Endothelial cell of hepatic sinusoid (primary cell): ENCODE measurements around the gene KDM1B.
"Not testable (repeated sequence)": the region's sequence is repeated elsewhere in the genome, so short reads cannot be mapped to it uniquely, and the experiment has no call there.

Experiments
- in situ Hi-C: cut with HindIII; loops from 2 replicates; pipeline ENCODE4 v1.10.0; 2017; ENCODE audit warnings: low sequenced_read_pairs

The KDM1B gene

DNA sequence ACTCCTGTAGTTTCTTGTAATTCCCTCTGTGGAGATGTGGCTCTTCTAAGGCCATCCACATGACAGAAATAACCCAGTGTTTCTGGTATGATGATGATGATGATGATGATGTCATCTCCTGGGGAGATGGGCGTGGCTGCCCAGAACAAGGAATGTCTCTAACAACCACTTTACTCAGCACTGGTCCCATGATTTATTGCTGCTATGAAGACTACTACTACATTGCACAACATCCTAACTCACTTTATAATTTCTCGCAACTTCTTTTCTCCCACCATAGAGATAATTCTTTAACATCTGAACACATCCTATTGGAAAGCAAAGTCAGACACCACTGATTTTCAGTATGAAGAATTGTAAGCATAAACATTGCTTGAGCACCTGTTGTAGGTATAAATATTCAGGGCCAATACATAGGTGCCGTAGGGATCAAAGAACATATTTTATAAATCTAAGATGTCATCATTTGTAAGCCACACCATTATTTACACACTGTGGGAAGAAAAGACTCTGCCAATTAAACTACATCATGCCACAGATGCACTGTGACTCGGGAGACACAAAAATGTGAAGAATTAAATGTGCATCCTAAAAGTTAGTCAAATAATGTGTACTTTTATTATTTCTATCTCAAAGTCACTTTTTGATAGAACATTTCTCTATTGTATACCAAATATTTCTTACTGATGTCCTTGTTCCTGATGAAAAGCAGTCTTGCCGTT, 6.8 kb upstream of the KDM1B start:
- in situ Hi-C loops = no loop called here

DNA sequence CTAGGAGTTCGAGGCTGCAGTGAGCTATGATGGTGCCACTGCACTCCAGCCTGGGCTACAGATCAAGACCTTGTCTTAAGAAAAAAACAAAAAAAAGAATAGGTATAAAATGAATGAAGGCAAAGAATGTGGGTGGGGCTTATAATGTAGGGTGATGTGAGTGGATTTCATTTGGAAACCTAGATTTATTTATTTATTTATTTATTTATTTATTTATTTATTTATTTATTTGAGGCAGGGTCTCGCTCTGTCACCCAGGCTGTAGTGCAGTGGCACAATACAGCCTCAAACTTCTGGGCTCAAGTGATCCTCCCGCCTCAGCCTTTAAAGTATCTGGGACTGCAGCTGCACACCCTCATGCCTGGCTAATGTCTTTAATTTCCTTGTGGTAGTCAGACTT, 3.8 kb upstream of the KDM1B start:
- in situ Hi-C loops = not testable (repeated sequence)

DNA sequence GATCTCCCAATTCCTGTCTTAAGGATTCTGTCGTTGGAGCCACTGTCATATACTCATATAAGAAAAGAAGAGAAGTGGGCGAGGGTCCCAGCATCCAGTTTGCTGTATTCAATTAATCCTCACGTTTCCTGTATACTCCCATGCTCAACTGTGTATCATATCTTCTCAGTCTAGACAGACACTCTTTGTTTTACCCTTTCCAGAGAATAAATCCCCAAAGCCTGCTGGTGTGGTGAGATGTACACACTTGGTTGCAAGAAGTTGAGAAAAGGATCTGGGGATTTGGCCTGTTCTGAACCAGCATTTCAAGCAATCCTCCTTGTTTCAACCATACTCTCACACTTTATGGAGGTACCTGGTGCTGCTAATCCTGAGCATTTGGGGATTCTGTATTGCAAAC, 3.4 kb upstream of the KDM1B start:
- in situ Hi-C loops = no loop called here

DNA sequence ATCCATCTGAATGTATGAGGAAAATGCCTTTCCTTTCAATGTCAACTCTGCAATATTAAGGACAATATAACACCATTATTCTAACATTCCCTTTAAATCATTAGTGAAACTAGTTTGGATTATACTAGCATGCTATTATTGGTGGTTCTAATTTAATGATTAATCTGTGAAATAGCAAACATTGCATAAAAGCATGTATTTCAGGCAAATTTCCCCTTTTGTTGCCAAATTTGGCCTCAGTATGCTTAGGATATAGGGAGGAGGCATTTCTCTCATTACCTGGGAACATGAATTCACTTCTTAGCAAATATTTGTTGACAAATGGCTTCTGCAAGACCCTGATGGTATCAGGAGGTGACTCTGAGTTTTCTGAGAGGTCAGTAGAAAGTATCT, 1.9 kb upstream of the KDM1B start:
- in situ Hi-C loops = no loop called here

DNA sequence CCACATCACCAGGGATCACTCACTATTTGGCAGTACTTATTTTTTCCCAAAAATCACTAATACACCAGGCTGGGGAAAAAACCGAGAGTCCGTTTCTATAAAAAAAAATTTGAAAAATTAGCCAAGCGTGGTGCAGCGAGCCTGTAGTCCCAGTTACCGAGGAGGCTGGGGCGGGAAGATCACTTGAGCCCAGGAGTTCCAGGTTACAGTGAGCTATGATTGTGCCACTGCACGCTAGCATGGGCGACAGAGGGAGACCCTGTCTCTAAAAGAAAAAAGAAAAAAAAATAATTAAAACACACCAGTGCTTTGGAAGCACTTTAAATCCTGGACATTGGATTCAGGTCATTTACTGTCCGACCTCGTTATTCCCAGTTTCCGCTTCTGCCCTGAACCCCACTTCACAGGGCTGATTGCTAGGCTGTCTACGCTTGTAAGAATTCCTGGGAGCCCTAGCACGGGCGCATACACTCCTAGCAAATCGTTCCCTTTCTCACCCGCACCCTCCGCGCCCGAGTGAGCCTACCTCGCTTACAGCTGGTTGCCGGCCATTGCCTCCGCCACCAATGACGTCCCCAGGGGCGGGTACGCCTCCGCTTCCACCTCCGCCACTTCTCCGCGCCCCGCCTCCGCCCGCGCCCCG, 594 bp upstream of the KDM1B start, which contains the start of gene TPMT:
Gene TPMT (minus strand): TSS at position 571 of the 643 bp plus-strand sequence. CDS start 5,950 bp downstream, outside the sequence.
- in situ Hi-C loops = loop anchor here (5.0 kb wide), 1 partner anchor 48 kb away; no protein-coding TSS in a partner anchor

DNA sequence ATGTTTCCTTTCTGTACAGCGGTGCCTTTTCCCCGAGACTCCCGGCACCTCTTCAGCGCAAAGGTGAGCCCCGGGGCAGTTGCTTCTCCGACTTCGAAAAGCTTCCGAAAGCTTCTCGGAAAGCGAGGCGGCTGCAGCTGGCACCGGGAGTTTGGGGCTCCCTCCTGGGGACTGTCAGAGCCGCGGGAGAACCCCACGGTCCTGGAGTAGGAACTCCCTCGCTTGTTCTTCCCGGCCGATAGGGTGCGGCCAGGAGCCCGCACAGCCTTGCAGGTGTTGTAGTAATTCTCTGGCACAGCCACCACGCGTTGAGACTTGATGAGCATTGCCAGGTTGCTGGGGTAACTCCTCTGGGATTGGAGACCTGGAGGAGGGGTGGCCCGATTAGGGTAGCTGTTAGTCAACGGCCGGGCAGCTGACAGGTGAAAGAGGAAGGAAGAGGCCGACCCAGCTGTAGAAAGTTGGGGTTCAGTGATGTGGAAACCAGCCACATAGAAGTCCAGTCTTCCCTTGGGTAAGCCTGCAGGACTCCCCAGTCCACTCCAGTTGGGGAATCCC, 721 bp downstream of the KDM1B start:
- in situ Hi-C loops = loop anchor here (5.0 kb wide), 1 partner anchor 46 kb away; no protein-coding TSS in a partner anchor

DNA sequence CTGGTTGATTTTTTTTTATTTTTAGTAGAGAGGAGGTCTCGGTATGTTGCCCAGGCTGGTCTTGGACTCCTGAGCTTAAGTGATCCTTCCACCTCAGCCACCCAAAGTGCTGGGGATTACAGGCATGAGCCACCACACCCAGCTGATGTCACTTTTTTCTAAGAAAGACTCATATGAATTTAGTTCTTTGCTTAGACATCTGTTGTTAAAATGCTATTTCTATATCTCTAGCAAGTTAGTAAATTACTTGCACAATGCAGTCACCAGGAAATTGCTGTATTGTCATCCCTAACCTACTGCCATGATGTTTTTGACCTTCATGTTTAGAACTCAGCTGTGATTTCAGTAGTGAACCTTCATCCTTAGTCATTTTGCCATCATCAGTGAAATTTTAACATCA, 5.7 kb downstream of the KDM1B start:
- in situ Hi-C loops = no loop called here

DNA sequence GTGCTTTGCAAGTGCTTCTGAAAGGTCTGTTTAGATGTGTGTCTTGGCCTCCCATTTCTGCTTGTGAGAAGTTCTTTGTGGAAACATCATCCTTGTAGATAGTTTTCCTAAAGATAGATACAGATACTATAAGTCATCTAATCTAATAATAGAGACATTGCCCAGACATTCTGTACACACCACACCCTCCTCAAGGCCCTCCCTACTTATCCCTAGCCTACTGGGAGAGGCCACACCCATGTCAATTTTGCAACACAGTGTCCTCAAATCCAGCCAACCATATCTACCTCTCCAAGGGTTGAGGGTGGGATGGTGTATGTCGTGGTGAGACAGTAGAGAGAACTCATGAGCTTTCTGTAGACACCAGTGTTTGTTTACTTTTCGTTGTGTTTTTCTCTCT, 6.2 kb downstream of the KDM1B start:
- in situ Hi-C loops = no loop called here

DNA sequence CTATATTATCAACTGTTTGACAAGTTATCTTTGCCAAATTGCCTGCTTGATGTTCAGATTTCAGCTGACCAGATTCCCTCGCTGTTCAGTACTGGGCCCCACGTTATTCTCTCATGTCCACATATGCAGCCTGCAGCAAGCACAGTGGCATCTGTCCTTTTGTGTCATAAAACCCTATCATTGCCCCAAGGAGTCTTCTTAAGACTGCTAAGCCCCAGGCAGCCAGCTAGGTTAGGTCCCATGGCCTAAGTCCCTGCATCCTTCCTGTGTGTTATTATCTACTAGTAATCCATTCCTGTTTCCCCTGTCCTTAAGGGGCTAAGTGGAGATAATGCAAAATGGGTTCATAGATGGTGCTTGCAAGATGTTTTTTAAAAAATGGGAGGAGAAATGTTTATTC, 7.2 kb downstream of the KDM1B start:
- in situ Hi-C loops = no loop called here

DNA sequence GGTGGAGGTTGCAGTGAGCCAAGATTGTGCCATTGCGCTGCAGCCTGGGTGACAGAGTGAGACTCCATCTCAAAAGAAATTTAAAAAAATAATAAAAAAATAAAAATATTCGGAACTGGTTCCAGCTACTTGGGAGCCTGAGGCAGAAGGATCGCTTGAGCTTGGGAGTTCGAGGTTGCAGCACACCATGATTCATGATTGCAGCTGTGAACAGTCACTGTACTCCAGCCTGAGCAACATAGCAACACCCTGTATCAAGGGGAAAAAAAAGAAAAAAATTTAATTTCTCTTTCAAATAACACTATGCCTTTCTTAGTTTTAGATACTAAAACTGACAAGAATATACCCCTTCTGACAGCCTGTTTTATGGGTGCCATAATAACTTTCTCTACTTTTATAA, 10.5 kb downstream of the KDM1B start:
- in situ Hi-C loops = no loop called here

DNA sequence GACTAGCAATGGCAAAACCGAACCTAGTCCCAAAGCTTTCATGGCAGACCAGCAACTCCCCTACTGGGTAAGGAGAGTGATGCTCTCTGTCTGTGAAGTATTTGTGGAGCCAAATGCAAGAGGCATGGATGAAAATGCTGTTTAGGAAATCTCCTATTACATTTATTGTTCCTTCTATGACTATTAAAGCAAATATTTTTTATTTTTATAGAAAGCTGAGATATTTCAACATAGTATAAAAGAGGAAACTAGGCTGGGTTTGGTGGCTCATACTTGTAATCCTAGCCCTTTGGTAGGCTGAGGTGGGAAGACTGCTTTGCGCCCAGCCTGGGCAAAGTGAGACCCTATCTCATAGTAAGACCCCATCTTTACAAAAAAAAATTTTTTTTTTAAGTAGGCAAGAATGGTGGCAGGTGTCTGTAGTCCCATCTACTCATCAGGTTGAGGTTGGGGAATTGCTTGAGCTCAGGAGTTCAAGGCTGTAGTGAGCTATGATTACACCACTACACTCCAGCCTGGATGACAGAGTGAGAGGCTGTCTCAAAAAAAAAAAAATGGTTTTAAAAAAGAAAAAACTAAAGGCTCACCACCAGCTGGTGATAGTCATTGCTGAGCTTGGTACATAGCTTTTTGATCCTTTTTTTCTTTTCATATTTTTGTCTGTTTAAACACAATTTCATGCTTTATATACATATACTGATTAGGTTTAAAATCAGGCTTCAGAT, 11.3 kb downstream of the KDM1B start:
- in situ Hi-C loops = no loop called here

DNA sequence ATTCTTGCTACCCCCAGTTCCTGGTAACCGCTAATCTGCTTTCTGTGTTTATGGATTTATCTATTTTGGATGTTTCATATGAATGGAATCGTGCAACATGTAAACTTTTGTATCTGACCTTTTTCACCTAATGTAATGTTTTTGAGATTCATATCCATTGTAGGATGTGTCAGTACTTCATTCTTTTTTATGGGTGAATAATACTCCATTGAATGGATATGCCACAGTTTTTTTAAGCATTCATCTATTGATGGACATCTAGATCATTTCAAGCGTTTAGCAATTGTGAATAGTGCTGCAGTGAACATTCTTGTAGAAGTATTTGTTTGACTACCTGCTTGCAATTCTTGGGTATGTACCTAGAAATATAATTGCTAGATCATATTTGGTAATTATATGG, 13.0 kb downstream of the KDM1B start:
- in situ Hi-C loops = no loop called here

DNA sequence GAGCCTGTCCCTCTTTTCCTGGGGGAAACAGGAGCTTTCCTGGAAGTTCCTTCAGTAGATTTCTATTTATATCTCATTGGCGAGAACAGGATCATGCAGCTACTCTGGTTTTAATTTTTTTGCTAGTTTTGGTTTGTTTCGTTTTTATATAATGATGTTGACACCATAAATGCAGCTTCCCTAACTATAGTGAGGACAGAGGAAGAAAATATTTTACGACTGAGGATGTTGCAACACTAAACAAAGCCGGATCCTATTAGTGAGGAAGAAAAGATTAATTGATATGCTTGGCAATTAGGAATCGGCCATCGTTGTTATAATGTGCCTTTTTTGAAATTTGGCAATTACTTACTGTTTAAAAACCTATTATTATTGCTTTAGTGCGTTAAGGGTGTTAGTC, 16.6 kb downstream of the KDM1B start:
- in situ Hi-C loops = no loop called here

DNA sequence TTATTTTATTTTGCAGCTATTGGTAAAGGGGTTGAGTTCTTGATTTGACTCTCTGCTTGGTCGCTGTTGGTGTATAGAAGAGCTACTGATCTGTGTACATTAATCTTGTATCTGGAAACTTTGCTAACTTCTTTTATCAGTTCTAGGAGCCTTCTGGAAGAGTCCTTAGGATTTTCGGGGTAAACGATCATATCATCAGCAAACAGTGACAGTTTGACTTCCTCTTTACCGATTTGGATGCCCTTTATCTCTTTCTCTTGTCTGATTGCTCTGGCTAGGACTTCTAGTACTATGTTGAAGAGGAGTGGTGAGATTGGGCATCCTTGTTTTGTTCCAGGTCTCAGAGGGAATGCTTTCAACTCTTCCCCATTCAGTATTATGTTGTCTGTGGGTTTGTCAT, 21.0 kb downstream of the KDM1B start:
- in situ Hi-C loops = not testable (repeated sequence)

DNA sequence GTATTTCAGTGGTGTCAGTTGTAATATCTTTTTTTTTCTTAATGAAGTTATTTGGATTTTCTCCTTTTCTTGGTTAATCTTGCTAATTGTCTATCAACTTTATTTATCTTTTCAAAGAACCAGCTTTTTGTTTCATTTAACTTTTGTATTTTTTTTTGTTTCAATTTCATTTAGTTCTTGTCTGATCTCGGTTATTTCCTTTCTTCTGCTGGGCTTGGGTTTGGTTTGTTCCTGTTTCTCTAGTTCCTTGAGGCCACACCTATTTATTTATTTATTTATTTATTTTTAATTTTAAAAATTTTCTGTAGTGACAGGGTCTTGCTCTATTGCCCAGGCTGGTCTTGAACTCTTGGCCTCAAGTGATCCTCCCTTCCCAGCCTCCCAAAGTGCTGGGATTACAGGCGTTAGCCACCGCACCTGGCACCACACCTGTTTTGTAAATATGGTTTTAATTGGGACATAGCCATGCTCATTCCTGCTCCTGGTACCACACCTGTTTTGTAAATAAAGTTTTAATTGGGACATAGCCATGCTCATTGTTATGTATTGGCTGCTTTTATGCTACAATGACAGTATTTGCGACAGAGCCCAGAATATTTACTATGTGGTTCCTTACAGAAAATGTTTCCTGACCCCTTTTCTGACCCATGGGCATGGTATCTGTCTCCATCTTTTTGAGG, 22.2 kb downstream of the KDM1B start:
- in situ Hi-C loops = no loop called here

DNA sequence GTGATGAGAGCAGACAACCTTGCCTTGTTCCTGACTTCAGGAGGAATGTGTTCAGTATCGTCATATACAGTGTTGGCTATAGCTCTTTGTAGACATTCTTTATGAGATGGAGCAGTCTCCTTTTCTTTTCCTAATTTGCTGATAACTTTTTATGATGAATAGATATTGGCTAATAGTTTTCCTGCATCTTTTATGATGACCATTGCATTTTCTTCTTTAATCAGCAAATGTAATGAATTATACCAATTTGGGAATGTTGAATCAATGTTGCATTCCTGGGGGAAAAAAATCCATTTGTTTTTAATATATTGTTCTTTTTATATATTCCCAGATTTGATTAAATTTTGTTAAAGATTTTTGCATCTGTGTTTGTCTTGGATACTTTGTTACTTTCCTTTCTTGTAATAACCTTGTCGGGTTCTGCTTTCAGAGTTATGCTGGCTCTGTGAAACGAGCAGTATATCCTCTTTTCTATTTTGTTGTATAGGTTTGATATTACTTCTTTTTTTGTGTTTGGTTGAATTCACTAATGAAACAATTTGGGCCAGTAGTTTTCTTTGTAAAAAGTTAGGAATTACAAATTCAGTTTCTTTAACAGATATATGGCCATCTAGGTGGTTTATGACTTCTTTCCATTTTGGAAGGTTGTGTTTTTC, 23.9 kb downstream of the KDM1B start:
- in situ Hi-C loops = no loop called here

DNA sequence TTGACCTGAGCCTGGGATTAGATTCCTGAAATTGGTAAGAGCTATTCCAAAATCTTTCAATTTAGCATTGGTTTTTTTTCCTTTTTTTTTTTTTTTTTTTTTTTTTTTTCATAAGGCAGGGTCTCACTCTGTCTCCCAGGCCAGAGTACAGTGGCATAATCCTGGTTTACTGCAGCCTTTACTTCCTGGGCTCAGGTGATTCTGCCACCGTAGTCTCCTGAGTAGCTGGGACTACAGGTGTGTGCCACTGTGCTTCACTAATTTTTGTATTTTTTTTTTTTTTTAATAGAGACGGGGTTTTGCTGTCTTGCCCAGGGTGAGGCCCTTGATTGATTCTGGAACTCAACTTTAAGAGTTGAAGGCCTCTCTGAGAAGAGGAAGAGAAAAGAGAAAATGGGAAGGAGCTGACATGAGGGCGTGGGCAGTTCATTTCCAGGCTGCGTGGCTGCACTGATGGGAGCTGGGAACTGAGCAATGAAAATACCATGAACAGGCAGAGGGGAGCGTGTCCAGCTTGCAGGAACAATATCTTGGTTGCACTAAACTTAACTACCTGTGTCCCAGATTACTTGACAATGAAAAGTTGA, 24.6 kb downstream of the KDM1B start:
- in situ Hi-C loops = no loop called here

DNA sequence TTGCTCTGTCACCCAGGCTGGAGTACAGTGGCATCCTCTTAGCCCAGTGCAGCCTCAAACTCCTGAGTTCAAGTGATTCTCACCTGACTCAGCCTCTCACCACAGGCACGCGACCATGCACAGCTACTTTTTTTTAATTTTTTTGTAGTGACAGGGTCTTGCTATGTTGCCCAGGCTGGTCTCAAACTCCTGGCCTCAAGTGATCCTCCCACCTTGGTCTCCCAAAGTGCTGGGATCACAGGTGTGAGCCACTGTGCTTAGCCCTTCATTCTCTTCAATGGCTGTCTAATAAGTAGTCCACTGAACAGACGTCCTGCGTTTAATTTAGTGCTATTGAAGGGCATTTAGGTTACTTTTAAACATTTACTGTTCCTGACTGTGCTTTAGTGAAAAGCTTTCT, 27.3 kb downstream of the KDM1B start:
- in situ Hi-C loops = no loop called here

DNA sequence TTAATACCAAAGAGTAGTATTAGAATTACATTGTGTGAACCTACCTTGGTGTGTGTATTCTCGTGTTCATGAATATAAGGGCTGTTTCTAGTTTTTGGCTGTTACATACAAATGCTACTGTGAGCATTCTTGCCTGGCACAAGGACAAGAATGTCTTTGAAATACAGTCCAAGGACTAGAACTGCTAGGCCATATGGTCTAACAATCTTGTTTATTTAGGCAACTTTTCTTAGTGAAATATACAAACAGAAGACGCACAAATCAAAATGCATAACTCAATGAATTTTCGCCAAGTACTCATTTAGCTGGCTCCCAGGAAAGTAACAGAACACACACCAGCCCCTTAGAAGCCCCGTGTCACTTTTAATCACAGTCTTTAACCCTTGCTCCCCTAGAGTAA, 28.5 kb downstream of the KDM1B start:
- in situ Hi-C loops = no loop called here

DNA sequence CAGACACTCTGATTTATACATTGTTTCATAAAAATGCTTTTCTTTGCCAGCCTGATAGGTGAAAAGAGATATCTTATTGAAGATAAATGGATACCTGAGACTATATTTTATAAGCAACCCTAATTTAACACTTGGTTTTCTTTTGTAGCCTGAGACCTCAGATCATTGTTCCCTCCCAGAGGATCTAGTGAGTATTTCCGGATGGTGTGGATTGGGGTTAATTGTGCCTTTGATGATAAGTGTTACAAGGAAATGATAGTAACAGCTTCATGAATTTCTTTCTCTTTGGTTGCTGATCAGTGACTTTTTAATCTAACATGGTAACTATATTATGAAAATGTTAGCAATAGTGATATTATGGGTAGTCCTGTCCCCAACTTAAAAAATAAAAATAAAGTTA, 30.4 kb downstream of the KDM1B start:
- in situ Hi-C loops = no loop called here
